Effector memory CD4-positive, alpha-beta T cell (primary cell): ENCODE results near the gene VAT1L.

Experiments
- DNase-seq, 3 donors: peaks; one replicate each; pipeline ENCODE4 v3.0.0-alpha.2; 2020
- H3K27ac ChIP-seq: 2 replicates; pipeline ENCODE4 v1.7.0; 2013; ENCODE audit warnings: mild to moderate bottlenecking, low read length, moderate library complexity; ENCODE audit not compliant: insufficient read depth, poor library complexity, severe bottlenecking
- H3K27me3 ChIP-seq: replicated peaks from 2 replicates; pipeline ENCODE4 v1.7.0; 2013; ENCODE audit warnings: mild to moderate bottlenecking, low read length; ENCODE audit not compliant: insufficient read depth, control insufficient read depth, poor library complexity, severe bottlenecking
- H3K36me3 ChIP-seq: 2 replicates; pipeline ENCODE4 v1.7.0; 2013; ENCODE audit warnings: mild to moderate bottlenecking, low read length, moderate library complexity; ENCODE audit not compliant: control insufficient read depth, insufficient read depth
- H3K4me1 ChIP-seq: 2 replicates; pipeline ENCODE4 v1.7.0; 2013; ENCODE audit warnings: low read length, mild to moderate bottlenecking; ENCODE audit not compliant: control insufficient read depth, insufficient read depth, poor library complexity, severe bottlenecking
- H3K4me3 ChIP-seq: 2 replicates; pipeline ENCODE4 v1.7.0; 2013; ENCODE audit warnings: low read length, low read depth, mild to moderate bottlenecking; ENCODE audit not compliant: insufficient read depth, poor library complexity, severe bottlenecking
- H3K9me3 ChIP-seq: 2 replicates; pipeline ENCODE4 v1.7.0; 2013; ENCODE audit warnings: mild to moderate bottlenecking, low read length, moderate library complexity; ENCODE audit not compliant: control insufficient read depth
- total RNA-seq, 3 donors: gene quantifications; one replicate each; lab custom pipeline; 2026; lab: John Stamatoyannopoulos, UW

VAT1L gene
- 0 to 0.17 (median 0.09) reads per million in 3 donors for total RNA-seq

GRCh38 chr16:77788181-77789084, at the start of gene VAT1L:
Gene VAT1L (plus strand): TSS chr16:77788564. CDS start chr16:77788683, 119 bp downstream.
- no peak for DNase-seq
- Histone ChIP-seq H3K4me3 (peak within 1 kb of the TSS; percentile 35), H3K9me3 (no peaks in the 10 kb centered on the region), H3K27ac (no peak within 1 kb of the TSS), H3K4me1 (peaks cover 4% of the 10 kb centered on the region), H3K27me3 (peaks cover 27% of the 10 kb centered on the region), H3K36me3 (no peaks in the 10 kb centered on the region)

- no peak overlapping the region for H3K27ac ChIP-seq
- H3K36me3 ChIP-seq = no peaks in the 10 kb centered on the region
- no peaks in the 10 kb centered on the region for H3K4me1 ChIP-seq
- H3K27me3 ChIP-seq = no peaks in the 10 kb centered on the region
- no peaks in the 10 kb centered on the region for H3K9me3 ChIP-seq
- DNase-seq = no peak
- H3K4me3 ChIP-seq = no peak overlapping the region
These were observed 49.4 kb upstream of the VAT1L start for GRCh38 chr16:77738706-77739558.

- Histone ChIP-seq H3K9me3 (no peaks in the 10 kb centered on the region), H3K4me1 (no peaks in the 10 kb centered on the region), H3K4me3 (no peak overlapping the region), H3K27me3 (no peaks in the 10 kb centered on the region), H3K36me3 (no peaks in the 10 kb centered on the region), H3K27ac (no peak overlapping the region)
- no peak for DNase-seq
These were observed 48.8 kb upstream of the VAT1L start for GRCh38 chr16:77739559-77739892.

- H3K27ac ChIP-seq = no peak overlapping the region
- no peaks in the 10 kb centered on the region for H3K9me3 ChIP-seq
- no peak for DNase-seq
- no peaks in the 10 kb centered on the region for H3K4me1 ChIP-seq
- H3K36me3 ChIP-seq = no peaks in the 10 kb centered on the region
- no peak overlapping the region for H3K4me3 ChIP-seq
- H3K27me3 ChIP-seq = no peaks in the 10 kb centered on the region
These were observed 44.2 kb upstream of the VAT1L start for GRCh38 chr16:77744141-77744540.

GRCh38 chr16:77745972-77746371, 42.4 kb upstream of the VAT1L start:
- Histone ChIP-seq H3K36me3 (no peaks in the 10 kb centered on the region), H3K4me1 (no peaks in the 10 kb centered on the region), H3K4me3 (no peak overlapping the region), H3K9me3 (no peaks in the 10 kb centered on the region), H3K27me3 (no peaks in the 10 kb centered on the region), H3K27ac (no peak overlapping the region)
- DNase-seq = no peak

GRCh38 chr16:77748421-77749005, 39.9 kb upstream of the VAT1L start:
- Histone ChIP-seq H3K4me1 (no peaks in the 10 kb centered on the region), H3K27me3 (no peaks in the 10 kb centered on the region), H3K9me3 (no peaks in the 10 kb centered on the region), H3K27ac (no peak overlapping the region), H3K4me3 (no peak overlapping the region), H3K36me3 (no peaks in the 10 kb centered on the region)
- no peak for DNase-seq

GRCh38 chr16:77749415-77749814, 38.9 kb upstream of the VAT1L start:
- Histone ChIP-seq H3K36me3 (no peaks in the 10 kb centered on the region), H3K4me1 (no peaks in the 10 kb centered on the region), H3K27ac (no peak overlapping the region), H3K9me3 (no peaks in the 10 kb centered on the region), H3K27me3 (no peaks in the 10 kb centered on the region), H3K4me3 (no peak overlapping the region)
- no peak for DNase-seq

- Histone ChIP-seq H3K36me3 (no peaks in the 10 kb centered on the region), H3K4me3 (no peak overlapping the region), H3K27ac (no peak overlapping the region), H3K4me1 (no peaks in the 10 kb centered on the region), H3K27me3 (no peaks in the 10 kb centered on the region), H3K9me3 (no peaks in the 10 kb centered on the region)
- DNase-seq = no peak
These were observed 30.3 kb upstream of the VAT1L start for GRCh38 chr16:77758046-77758445.

GRCh38 chr16:77758508-77758907, 29.9 kb upstream of the VAT1L start:
- Histone ChIP-seq H3K27me3 (no peaks in the 10 kb centered on the region), H3K9me3 (no peaks in the 10 kb centered on the region), H3K36me3 (no peaks in the 10 kb centered on the region), H3K4me3 (no peak overlapping the region), H3K4me1 (no peaks in the 10 kb centered on the region), H3K27ac (no peak overlapping the region)
- DNase-seq = no peak
